GM20000 (cell line): ENCODE measurements around the gene FAM131B.
"Not testable (repeated sequence)": the region's sequence is repeated elsewhere in the genome, so short reads cannot be mapped to it uniquely, and the experiment has no call there.

Source experiments
- DNase-seq: peaks from one replicate; pipeline ENCODE4 v3.0.0; 2012; ENCODE audit warnings: low spot score
- CTCF ChIP-seq: IDR thresholded peaks from 2 replicates; pipeline ENCODE4 v1.5.1; 2012; ENCODE audit warnings: mild to moderate bottlenecking, control low read depth; ENCODE audit errors: extremely low read depth, missing control alignments

The FAM131B gene

GRCh38 chr7:143392875-143393266 lies 30.4 kb upstream of the FAM131B start:
- no peak for TF ChIP-seq CTCF
- no peak for DNase-seq

GRCh38 chr7:143392427-143392826 lies 29.9 kb upstream of the FAM131B start:
- not testable (repeated sequence) for DNase-seq

GRCh38 chr7:143391462-143392404 lies 29.2 kb upstream of the FAM131B start:
- no peak for TF ChIP-seq CTCF
- no peak for DNase-seq

GRCh38 chr7:143390773-143391317 lies 28.3 kb upstream of the FAM131B start:
- no peak for TF ChIP-seq CTCF
- no peak for DNase-seq

GRCh38 chr7:143390104-143390772 lies 27.7 kb upstream of the FAM131B start:
- DNase-seq, result no peak
- TF ChIP-seq CTCF, result no peak

GRCh38 chr7:143389316-143390103 lies 27.0 kb upstream of the FAM131B start:
- no peak for DNase-seq
- no peak for TF ChIP-seq CTCF

GRCh38 chr7:143388491-143389101 lies 26.1 kb upstream of the FAM131B start:
- TF ChIP-seq CTCF, result no peak
- DNase-seq, result no peak
